IMR-90 (cell line): ENCODE measurements around the gene KRTAP29-1. TPM values are rescaled to one million over a fixed set of nuclear protein-coding genes. Genes with fewer than 3 reads are reported as not detected.

ENCODE experiments used
- ATAC-seq: fragments of 200-7000 bp; cut with Tn5 transposase; 2 replicates; pipeline ENCODE4 v1.9.1; 2020; ENCODE audit warnings: low read depth, mild to moderate bottlenecking, moderate library complexity
- BruUV-seq: library from RNA; stranded (reverse); fragments of 400-500 nt; replicated peaks from 2 replicates; lab custom pipeline; 2021; lab: Mats Ljungman, UMichigan
- CTCF ChIA-PET: fragments of 300-600 bp; formaldehyde crosslinking; extraction: SDS; loops from one replicate; lab custom pipeline; 2021; ENCODE audit warnings: antibody characterized with exemption; lab: Yijun Ruan, JAX
- POLR2A ChIA-PET: fragments of 300-600 bp; sonication (Branson Sonifier 250); formaldehyde crosslinking; loops from one replicate; lab custom pipeline; 2022; ENCODE audit warnings: antibody characterized with exemption; ENCODE audit not compliant: unreplicated experiment; lab: Charles Lee
- DNase-seq: peaks from one replicate; pipeline ENCODE4 v3.0.0; 2013
- H2AFZ ChIP-seq: replicated peaks from 2 replicates; pipeline ENCODE3; 2013; ENCODE audit warnings: low read length, mild to moderate bottlenecking; ENCODE audit not compliant: poor library complexity
- H2AK5ac ChIP-seq: 2 replicates; pipeline ENCODE4 v1.6.1; 2013; ENCODE audit warnings: low read depth, low read length, inconsistent platforms
- H2AK9ac ChIP-seq: replicated peaks from 2 replicates; pipeline ENCODE3; 2013; ENCODE audit warnings: mild to moderate bottlenecking, low read depth, low read length, moderate library complexity; ENCODE audit not compliant: poor library complexity
- H2BK120ac ChIP-seq: 2 replicates; pipeline ENCODE4 v1.6.1; 2013; ENCODE audit warnings: low read depth, low read length, inconsistent platforms
- H2BK15ac ChIP-seq: 3 replicates; pipeline ENCODE4 v1.6.1; 2013; ENCODE audit warnings: low read depth, low read length, inconsistent platforms
- H2BK20ac ChIP-seq: 2 replicates; pipeline ENCODE4 v1.6.1; 2013; ENCODE audit warnings: low read depth, mild to moderate bottlenecking, inconsistent platforms, low read length, moderate library complexity
- H2BK5ac ChIP-seq: 2 replicates; pipeline ENCODE4 v1.6.1; 2013; ENCODE audit warnings: mild to moderate bottlenecking, low read depth, low read length, inconsistent platforms; ENCODE audit not compliant: poor library complexity, severe bottlenecking
- H3K14ac ChIP-seq: replicated peaks from 2 replicates; pipeline ENCODE4 v1.6.1; 2013; ENCODE audit warnings: low read depth, low read length, inconsistent platforms
- H3K18ac ChIP-seq: 2 replicates; pipeline ENCODE4 v1.6.1; 2013; ENCODE audit warnings: low read depth, low read length, control low read depth
- H3K23ac ChIP-seq: 2 replicates; pipeline ENCODE4 v1.6.1; 2013; ENCODE audit warnings: low read depth, low read length, inconsistent platforms
- H3K27ac ChIP-seq: 2 replicates; pipeline ENCODE4 v1.5.1; 2013; ENCODE audit warnings: mild to moderate bottlenecking, control low read depth, low read length; ENCODE audit not compliant: insufficient read depth
- H3K27me3 ChIP-seq: 2 replicates; pipeline ENCODE4 v1.6.1; 2013; ENCODE audit warnings: low read length; ENCODE audit not compliant: control insufficient read depth, insufficient read depth
- H3K36me3 ChIP-seq: 2 replicates; pipeline ENCODE4 v1.6.1; 2013; ENCODE audit warnings: low read length, mixed read lengths; ENCODE audit not compliant: control insufficient read depth, insufficient read depth
- H3K4ac ChIP-seq: 2 replicates; pipeline ENCODE4 v1.6.1; 2013; ENCODE audit warnings: low read depth, low read length, inconsistent platforms
- H3K4me1 ChIP-seq: 2 replicates; pipeline ENCODE4 v1.6.1; 2013; ENCODE audit warnings: low read length, mixed read lengths; ENCODE audit not compliant: control insufficient read depth, insufficient read depth
- H3K4me2 ChIP-seq: 2 replicates; pipeline ENCODE4 v1.6.1; 2013; ENCODE audit warnings: low read depth, mild to moderate bottlenecking, control low read depth, low read length, moderate library complexity
- H3K4me3 ChIP-seq: 2 replicates; pipeline ENCODE4 v1.5.1; 2013; ENCODE audit warnings: low read depth, mild to moderate bottlenecking, control low read depth, low read length, moderate library complexity; ENCODE audit not compliant: insufficient read depth
- H3K56ac ChIP-seq: 2 replicates; pipeline ENCODE4 v1.6.1; 2013; ENCODE audit warnings: low read length, inconsistent platforms; ENCODE audit not compliant: insufficient read depth; ENCODE audit errors: extremely low read depth
- H3K79me1 ChIP-seq, 2 experiments: 2 replicates each; pipeline ENCODE4 v1.6.1; 2013; ENCODE audit warnings: low read length in 2 of 2, inconsistent platforms in 1 of 2, low read depth in 1 of 2
- H3K9ac ChIP-seq: 2 replicates; pipeline ENCODE4 v1.6.1; 2013; ENCODE audit warnings: low read depth, low read length, control low read depth
- H3K9me1 ChIP-seq: 2 replicates; pipeline ENCODE4 v1.6.1; 2013; ENCODE audit warnings: low read length, inconsistent platforms; ENCODE audit not compliant: insufficient read depth
- H3K9me3 ChIP-seq: 2 replicates; pipeline ENCODE4 v1.6.1; 2013; ENCODE audit warnings: low read length; ENCODE audit not compliant: control insufficient read depth, insufficient read depth
- H4K20me1 ChIP-seq: 2 replicates; pipeline ENCODE4 v1.6.1; 2013; ENCODE audit warnings: low read length, inconsistent platforms; ENCODE audit not compliant: insufficient read depth
- H4K5ac ChIP-seq: 2 replicates; pipeline ENCODE4 v1.6.1; 2013; ENCODE audit warnings: mild to moderate bottlenecking, low read depth, low read length, control low read depth
- H4K8ac ChIP-seq, 2 experiments: 2 replicates each; pipeline ENCODE4 v1.6.1; 2013; ENCODE audit warnings: low read depth in 2 of 2, low read length in 2 of 2, control low read depth in 1 of 2, inconsistent platforms in 1 of 2
- H4K91ac ChIP-seq: 2 replicates; pipeline ENCODE4 v1.6.1; 2013; ENCODE audit warnings: low read depth, low read length, inconsistent platforms; ENCODE audit not compliant: insufficient read depth
- BHLHE40 ChIP-seq: fragments of 150-350 bp; IDR thresholded peaks from 2 replicates; pipeline ENCODE4 v1.6.1; 2016; ENCODE audit warnings: mild to moderate bottlenecking, low read depth, low read length
- CEBPB ChIP-seq: IDR thresholded peaks from 2 replicates; pipeline ENCODE4 v1.6.1; 2012; ENCODE audit warnings: low read depth, low read length, improper control_type of control experiment
- FOS ChIP-seq: fragments of 150-350 bp; IDR thresholded peaks from 2 replicates; pipeline ENCODE4 v1.6.1; 2016; ENCODE audit warnings: low read depth, low read length
- RCOR1 ChIP-seq: IDR thresholded peaks from 2 replicates; pipeline ENCODE4 v1.6.1; 2012; ENCODE audit warnings: mild to moderate bottlenecking, low read length, improper control_type of control experiment; ENCODE audit not compliant: insufficient replicate concordance
- USF2 ChIP-seq: fragments of 150-350 bp; IDR thresholded peaks from 2 replicates; pipeline ENCODE4 v1.6.1; 2017; ENCODE audit warnings: mild to moderate bottlenecking, antibody characterized with exemption, low read length, low read depth
- WGBS, 2 experiments: methylation state at CpG; one replicate each; pipeline versions ENCODE4 v1.1.5 to v1.1.7; 2013; ENCODE audit warnings: missing lambda C conversion rate in 2 of 2; ENCODE audit not compliant: insufficient read length in 1 of 2; ENCODE audit errors: extremely low coverage in 2 of 2; 5-methylcytosine and 5-hydroxymethylcytosine counted together
- dilution Hi-C: fragments of 300-500 bp; cut with HindIII; formaldehyde crosslinking; loops from one replicate; pipeline ENCODE4 v1.14.3; 2018; ENCODE audit warnings: low sequenced_read_pairs; ENCODE audit not compliant: unreplicated experiment
- in situ Hi-C: fragments of 300-500 bp; cut with MboI; formaldehyde crosslinking; loops from 3 replicates; pipeline ENCODE4 v1.14.3; 2019; ENCODE audit warnings: low sequenced_read_pairs, inconsistent platforms, mixed read lengths
- intact Hi-C: fragments of 100-400 bp; cut with micrococcal nuclease; formaldehyde crosslinking; loops from 2 replicates; pipeline ENCODE4 v1.10.0; 2022
- polyA plus RNA-seq, 3 experiments: library from polyadenylated mRNA; depleted of rRNA; stranded (reverse); fragments of >200 nt; gene quantifications; 2 replicates each; pipeline ENCODE4 v1.2.3, GENCODE V29; 2012; ENCODE audit warnings: low replicate concordance in 1 of 3
- total RNA-seq: library from RNA; depleted of rRNA; stranded (reverse); fragments of >200 nt; gene quantifications from 2 replicates; pipeline ENCODE4 v1.2.3, GENCODE V29; 2012

KRTAP29-1 gene
- total and polyA plus RNA-seq, 2 of the 4 experiments (the other 2 are of a cell fraction): not detected

GRCh38 chr17:41301916-41302901 lies at the start of gene KRTAP29-1 (continued):
- TF ChIP-seq USF2 (no peak), BHLHE40 (no peak), FOS (no peak)

- H3K27me3 ChIP-seq: peaks cover 7% of the 10 kb centered on the region; the same call in 1 of the 2 replicates
- no peaks in the 10 kb centered on the region for H3K79me1 ChIP-seq
- peaks cover 2% of the 10 kb centered on the region for H3K9me3 ChIP-seq
- H2AK5ac ChIP-seq: no peak overlapping the region
- TF ChIP-seq RCOR1 (no peak), CEBPB (no peak), USF2 (no peak)
- H3K4me3 ChIP-seq: no peak overlapping the region
- H3K4me2 ChIP-seq: no peak overlapping the region
- no peak overlapping the region for H2BK120ac ChIP-seq
- intact Hi-C loops (no loop called here), dilution Hi-C loops (no loop called here), in situ Hi-C loops (no loop called here)
- CTCF ChIA-PET: no interaction called here
- no peak overlapping the region for H4K8ac ChIP-seq
- no peak overlapping the region for H3K14ac ChIP-seq
- no TSS peak for BruUV-seq
- no peak overlapping the region for H3K9ac ChIP-seq
- WGBS, 2 experiments: no CpG with 5 or more reads among the region's 2 CpGs
- no peaks in the 10 kb centered on the region for H4K20me1 ChIP-seq
- H2AK9ac ChIP-seq: no peak overlapping the region
- DNase-seq (no peak), ATAC-seq (no peak)
- H3K4ac ChIP-seq: no peak overlapping the region
- H3K18ac ChIP-seq: no peak overlapping the region
- no peak overlapping the region for H2BK5ac ChIP-seq
- H3K27ac ChIP-seq: no peak overlapping the region
- no peak overlapping the region for H4K91ac ChIP-seq
- no peak overlapping the region for H3K23ac ChIP-seq
- H2BK15ac ChIP-seq: no peak overlapping the region
- no peaks in the 10 kb centered on the region; the same call in 1 of the 2 replicates for H3K9me1 ChIP-seq
- H3K36me3 ChIP-seq: no peaks in the 10 kb centered on the region
- no peak overlapping the region for H3K56ac ChIP-seq
- no peak overlapping the region for H2BK20ac ChIP-seq
- no peak overlapping the region for H2AFZ ChIP-seq
- peaks cover 2% of the 10 kb centered on the region for H3K4me1 ChIP-seq
- H4K5ac ChIP-seq: no peak overlapping the region
- POLR2A ChIA-PET: no interaction called here
Measured at GRCh38 chr17:41351177-41351576, 48.5 kb upstream of the KRTAP29-1 start.
